ENCODE measurements around the gene HPS4.
"Not testable (repeated sequence)": the region's sequence is repeated elsewhere in the genome, so short reads cannot be mapped to it uniquely, and the experiment has no call there.

The HPS4 gene

GRCh38 chr22:26483439-26484359, at the start of gene HPS4, which contains the start of gene SRRD:
TSS of gene HPS4 (minus strand) at chr22:26483783. CDS start at chr22:26481762, 2,021 bp downstream.
TSS of gene SRRD (plus strand) at chr22:26483877. CDS start at chr22:26483891, 14 bp downstream.
- peak; percentile 73 to 89 for DNase-seq (ENCODE audit: low read depth in 1 of 2, low spot score in 1 of 2)
- in situ Hi-C loops (cut with HindIII; ENCODE audit: low pct_unique_long_range_greater_than_20kb, low sequenced_read_pairs) = no loop called here
- TF ChIP-seq JUND (IDR thresholded peaks at IDR 0.05; ENCODE audit: low read depth) = no peak

DNA sequence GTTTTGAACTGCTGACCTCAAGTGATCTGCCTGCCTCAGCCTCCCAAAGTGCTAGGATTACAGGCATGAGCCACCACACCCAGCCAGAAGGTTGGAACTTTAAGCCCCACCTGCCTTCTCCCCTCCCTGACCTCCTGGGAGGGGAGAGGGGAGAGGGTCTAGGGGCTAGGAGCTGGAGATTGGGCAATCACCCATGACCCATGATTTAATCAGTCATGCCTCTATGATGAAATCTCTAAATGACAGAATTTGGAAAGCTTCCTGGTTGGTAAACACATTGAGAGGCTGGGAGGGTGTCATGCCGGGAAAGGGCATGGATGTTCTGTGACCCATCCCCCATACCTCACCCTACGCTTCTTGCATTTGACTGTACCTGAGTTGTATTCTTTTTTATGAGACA, 45.8 kb upstream of the HPS4 start:
- in situ Hi-C loops (cut with HindIII; ENCODE audit: low pct_unique_long_range_greater_than_20kb, low sequenced_read_pairs) = no loop called here
- DNase-seq (ENCODE audit: low read depth in 1 of 2, low spot score in 1 of 2) = no peak
- TF ChIP-seq JUND (IDR thresholded peaks at IDR 0.05; ENCODE audit: low read depth) = no peak

GRCh38 chr22:26528518-26528917, 44.9 kb upstream of the HPS4 start:
- DNase-seq (ENCODE audit: low read depth in 1 of 2, low spot score in 1 of 2); in situ Hi-C loops (cut with HindIII; ENCODE audit: low pct_unique_long_range_greater_than_20kb, low sequenced_read_pairs): not testable (repeated sequence)

DNA sequence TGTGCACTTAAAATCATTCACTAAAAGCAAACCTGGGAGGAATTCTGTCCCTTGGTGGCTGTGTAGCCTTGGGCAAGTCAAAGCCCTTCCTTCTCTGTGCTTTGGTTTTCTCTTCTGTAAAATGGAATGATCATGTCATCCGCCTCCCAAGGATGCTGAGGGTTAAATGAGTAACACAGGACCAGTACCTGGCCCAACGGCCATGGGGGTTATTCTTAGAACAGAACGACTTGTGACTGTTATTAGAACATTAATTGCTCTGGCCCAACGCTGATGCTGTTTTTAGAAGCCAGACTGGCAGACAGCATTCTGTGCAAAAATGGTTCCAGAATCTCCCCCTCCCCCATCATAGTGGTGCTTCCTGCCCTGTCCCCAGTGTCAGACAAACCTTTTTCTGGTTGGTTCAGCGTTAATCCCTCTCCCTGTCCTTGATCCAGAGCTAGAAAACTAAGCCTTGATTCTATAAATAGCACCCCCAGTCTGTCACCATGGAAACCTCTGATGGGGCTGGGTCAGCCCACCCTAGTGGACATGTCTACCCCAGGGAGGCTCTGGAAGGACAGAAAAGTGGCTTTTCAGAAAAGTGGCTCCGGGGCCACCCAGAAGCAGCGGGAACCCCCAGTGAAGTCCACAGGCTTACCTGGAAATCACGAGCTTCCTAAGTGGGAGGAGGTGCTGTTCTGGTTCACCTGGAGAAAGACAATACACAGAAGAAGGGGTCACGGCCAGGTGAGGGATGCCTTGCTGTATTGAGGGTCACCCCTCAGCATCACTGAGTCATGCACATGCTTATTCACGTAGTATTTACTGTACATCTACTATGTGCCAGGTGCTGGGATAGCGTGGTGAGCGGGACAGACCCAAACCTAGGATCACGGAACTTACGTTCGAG, 44.2 kb upstream of the HPS4 start:
- DNase-seq (ENCODE audit: low read depth in 1 of 2, low spot score in 1 of 2) = no peak
- in situ Hi-C loops (cut with HindIII; ENCODE audit: low pct_unique_long_range_greater_than_20kb, low sequenced_read_pairs) = no loop called here

DNA sequence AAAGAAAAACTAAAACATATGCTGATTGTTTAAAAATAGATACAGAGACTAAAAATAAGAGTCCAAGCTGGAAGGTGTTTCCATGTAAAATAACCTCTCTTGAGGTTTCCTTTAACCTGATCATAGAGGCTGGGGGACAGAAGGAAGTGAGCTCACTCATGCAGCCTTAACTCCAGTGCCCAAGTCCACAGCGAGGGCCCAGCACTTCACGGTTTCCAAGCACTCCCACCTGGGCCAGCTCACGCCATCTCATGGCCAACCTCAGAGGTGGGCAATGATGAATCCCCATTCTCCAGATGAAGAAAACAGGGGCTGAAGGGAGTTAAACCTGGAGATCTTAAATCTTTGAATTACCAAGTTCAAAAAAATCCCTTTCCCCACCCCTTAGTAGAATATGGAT, 43.6 kb upstream of the HPS4 start:
- DNase-seq (ENCODE audit: low read depth in 1 of 2, low spot score in 1 of 2) = no peak
- no peak for TF ChIP-seq JUND (IDR thresholded peaks at IDR 0.05; ENCODE audit: low read depth)
- in situ Hi-C loops (cut with HindIII; ENCODE audit: low pct_unique_long_range_greater_than_20kb, low sequenced_read_pairs) = no loop called here

More for the DNA sequence above, 44.2 kb upstream of the HPS4 start:
- no peak for TF ChIP-seq JUND (IDR thresholded peaks at IDR 0.05; ENCODE audit: low read depth)

- TF ChIP-seq JUND (IDR thresholded peaks at IDR 0.05; ENCODE audit: low read depth) = no peak
- no peak for DNase-seq (ENCODE audit: low read depth in 1 of 2, low spot score in 1 of 2)
- in situ Hi-C loops (cut with HindIII; ENCODE audit: low pct_unique_long_range_greater_than_20kb, low sequenced_read_pairs) = no loop called here
These were observed 42.5 kb upstream of the HPS4 start for GRCh38 chr22:26525946-26526564.

GRCh38 chr22:26524870-26525269, 41.3 kb upstream of the HPS4 start:
- in situ Hi-C loops (cut with HindIII; ENCODE audit: low pct_unique_long_range_greater_than_20kb, low sequenced_read_pairs) = no loop called here
- no peak for TF ChIP-seq JUND (IDR thresholded peaks at IDR 0.05; ENCODE audit: low read depth)
- DNase-seq (ENCODE audit: low read depth in 1 of 2, low spot score in 1 of 2) = no peak

DNA sequence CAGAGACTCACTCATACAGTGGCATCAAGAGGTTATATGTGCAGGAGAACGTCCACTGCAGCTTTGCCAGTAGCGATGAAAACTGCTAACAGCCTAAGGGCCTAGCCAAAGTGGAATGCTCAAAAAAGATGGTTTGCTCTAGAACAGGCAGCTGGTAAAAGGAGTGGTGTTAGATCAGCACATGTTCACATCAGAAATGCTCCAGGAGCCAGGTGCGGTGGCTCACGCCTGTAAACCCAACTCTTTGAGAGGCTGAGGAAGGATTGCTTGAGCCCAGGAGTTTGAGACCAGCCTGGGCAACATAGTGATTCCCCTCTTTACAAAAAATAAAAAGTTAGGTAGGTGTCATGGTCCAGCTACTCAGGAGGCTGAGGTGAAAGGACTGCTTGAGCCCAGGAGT, 39.0 kb upstream of the HPS4 start:
- TF ChIP-seq JUND (IDR thresholded peaks at IDR 0.05; ENCODE audit: low read depth) = no peak
- in situ Hi-C loops (cut with HindIII; ENCODE audit: low pct_unique_long_range_greater_than_20kb, low sequenced_read_pairs) = no loop called here
- no peak for DNase-seq (ENCODE audit: low read depth in 1 of 2, low spot score in 1 of 2)

GRCh38 chr22:26522012-26522411, 38.4 kb upstream of the HPS4 start:
- DNase-seq (ENCODE audit: low read depth in 1 of 2, low spot score in 1 of 2) = no peak
- in situ Hi-C loops (cut with HindIII; ENCODE audit: low pct_unique_long_range_greater_than_20kb, low sequenced_read_pairs) = no loop called here

GRCh38 chr22:26517429-26517828, 33.8 kb upstream of the HPS4 start:
- in situ Hi-C loops (cut with HindIII; ENCODE audit: low pct_unique_long_range_greater_than_20kb, low sequenced_read_pairs) = no loop called here
- no peak for TF ChIP-seq JUND (IDR thresholded peaks at IDR 0.05; ENCODE audit: low read depth)
- no peak for DNase-seq (ENCODE audit: low read depth in 1 of 2, low spot score in 1 of 2)

More at GRCh38 chr22:26522012-26522411, 38.4 kb upstream of the HPS4 start:
- TF ChIP-seq JUND (IDR thresholded peaks at IDR 0.05; ENCODE audit: low read depth) = no peak

DNA sequence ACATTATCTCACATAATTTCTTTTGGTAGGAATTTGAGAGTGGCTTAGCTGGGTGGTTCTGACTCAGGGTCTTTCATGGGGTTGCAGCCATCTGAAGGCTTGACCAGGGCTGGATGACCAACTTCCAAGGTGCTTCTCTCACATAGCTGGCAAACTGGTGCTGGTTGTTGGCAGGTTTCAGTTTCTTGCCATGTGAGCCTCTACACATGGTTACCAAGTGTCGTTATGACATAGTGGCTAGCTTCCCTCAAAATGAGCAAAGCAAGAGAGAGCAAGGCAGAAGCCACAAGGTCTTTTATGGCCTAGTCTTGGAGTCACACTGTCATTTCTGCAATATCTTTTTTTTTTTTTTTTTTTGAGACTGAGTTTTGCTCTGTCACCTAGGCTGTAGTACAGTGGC, 32.9 kb upstream of the HPS4 start:
- no peak for DNase-seq (ENCODE audit: low read depth in 1 of 2, low spot score in 1 of 2)
- in situ Hi-C loops (cut with HindIII; ENCODE audit: low pct_unique_long_range_greater_than_20kb, low sequenced_read_pairs) = no loop called here
- no peak for TF ChIP-seq JUND (IDR thresholded peaks at IDR 0.05; ENCODE audit: low read depth)

GRCh38 chr22:26515931-26516330, 32.3 kb upstream of the HPS4 start:
- in situ Hi-C loops (cut with HindIII; ENCODE audit: low pct_unique_long_range_greater_than_20kb, low sequenced_read_pairs) = no loop called here
- DNase-seq (ENCODE audit: low read depth in 1 of 2, low spot score in 1 of 2) = no peak
- no peak for TF ChIP-seq JUND (IDR thresholded peaks at IDR 0.05; ENCODE audit: low read depth)

Measured in T47D (cell line).